H9 (cell line): ENCODE data around the gene FNDC3B. TPM values are rescaled to one million over a fixed set of nuclear protein-coding genes. Genes with fewer than 3 reads are reported as not detected.
A peak's percentile ranks its signal among the peaks of the same experiment; 100 is the strongest.

Experiments used
- DNase-seq: peaks from one replicate; pipeline ENCODE4 v3.0.0-alpha.2; 2017
- H2AFZ ChIP-seq: one replicate; pipeline ENCODE4 v1.6.1; 2013; ENCODE audit warnings: mild to moderate bottlenecking, low read length, control low read depth, moderate library complexity
- H2AK5ac ChIP-seq: 2 replicates; pipeline ENCODE4 v1.6.1; 2013; ENCODE audit warnings: low read length, control low read depth, mixed read lengths; ENCODE audit not compliant: insufficient read length
- H2BK120ac ChIP-seq: one replicate; pipeline ENCODE4 v1.6.1; 2013; ENCODE audit warnings: low read depth, mild to moderate bottlenecking, low read length, control low read depth, inconsistent platforms; ENCODE audit not compliant: poor library complexity, severe bottlenecking
- H2BK12ac ChIP-seq: 2 replicates; pipeline ENCODE4 v1.6.1; 2013; ENCODE audit warnings: low read length, control low read depth, mixed read lengths, low read depth; ENCODE audit not compliant: insufficient read length
- H2BK15ac ChIP-seq: 2 replicates; pipeline ENCODE4 v1.6.1; 2013; ENCODE audit warnings: low read depth, low read length, control low read depth
- H2BK20ac ChIP-seq: one replicate; pipeline ENCODE4 v1.6.1; 2013; ENCODE audit warnings: low read depth, mild to moderate bottlenecking, low read length, control low read depth, inconsistent platforms; ENCODE audit not compliant: poor library complexity, severe bottlenecking
- H2BK5ac ChIP-seq: 2 replicates; pipeline ENCODE4 v1.6.1; 2013; ENCODE audit warnings: low read length, control low read depth, mixed read lengths; ENCODE audit not compliant: insufficient read length
- H3K14ac ChIP-seq: 2 replicates; pipeline ENCODE4 v1.6.1; 2013; ENCODE audit warnings: low read length, control low read depth; ENCODE audit not compliant: insufficient read depth
- H3K18ac ChIP-seq: 2 replicates; pipeline ENCODE4 v1.6.1; 2013; ENCODE audit warnings: low read depth, mild to moderate bottlenecking, mixed read lengths, low read length, control low read depth; ENCODE audit not compliant: insufficient read length
- H3K23ac ChIP-seq: 2 replicates; pipeline ENCODE4 v1.6.1; 2013; ENCODE audit warnings: low read length, control low read depth, mixed read lengths, low read depth; ENCODE audit not compliant: insufficient read length
- H3K23me2 ChIP-seq: 2 replicates; pipeline ENCODE4 v1.6.1; 2013; ENCODE audit warnings: low read depth, mild to moderate bottlenecking, mixed read lengths, low read length, control low read depth; ENCODE audit not compliant: insufficient read length, poor library complexity, severe bottlenecking
- H3K27ac ChIP-seq: 2 replicates; pipeline ENCODE4 v1.5.1; 2013; ENCODE audit warnings: low read length, control low read depth, mixed read lengths, low read depth; ENCODE audit not compliant: insufficient read length
- H3K27me3 ChIP-seq: 2 replicates; pipeline ENCODE4 v1.6.1; 2013; ENCODE audit warnings: low read length, control low read depth, inconsistent platforms; ENCODE audit not compliant: insufficient read depth
- H3K4ac ChIP-seq: 2 replicates; pipeline ENCODE4 v1.6.1; 2013; ENCODE audit warnings: low read depth, mild to moderate bottlenecking, control low read depth, inconsistent platforms, low read length, moderate library complexity
- H3K4me1 ChIP-seq: 2 replicates; pipeline ENCODE4 v1.6.1; 2013; ENCODE audit warnings: low read length, control low read depth, inconsistent platforms; ENCODE audit not compliant: insufficient read depth
- H3K4me2 ChIP-seq: 2 replicates; pipeline ENCODE4 v1.6.1; 2013; ENCODE audit warnings: low read length, control low read depth, mixed read lengths; ENCODE audit not compliant: insufficient read length, insufficient read depth
- H3K56ac ChIP-seq: 2 replicates; pipeline ENCODE4 v1.6.1; 2013; ENCODE audit warnings: low read depth, mild to moderate bottlenecking, mixed read lengths, low read length, control low read depth; ENCODE audit not compliant: insufficient read length
- H3K79me1 ChIP-seq: 2 replicates; pipeline ENCODE4 v1.6.1; 2013; ENCODE audit warnings: low read depth, mild to moderate bottlenecking, moderate library complexity, low read length, control low read depth, inconsistent platforms; ENCODE audit not compliant: insufficient read depth, poor library complexity, severe bottlenecking
- H3K79me2 ChIP-seq: 2 replicates; pipeline ENCODE4 v1.6.1; 2013; ENCODE audit warnings: low read length, control low read depth, inconsistent platforms; ENCODE audit not compliant: insufficient read depth
- H3K9ac ChIP-seq: 2 replicates; pipeline ENCODE4 v1.6.1; 2013; ENCODE audit warnings: low read length, control low read depth, mixed read lengths; ENCODE audit not compliant: insufficient read length; ENCODE audit errors: extremely low read depth
- H3K9me3 ChIP-seq: one replicate; pipeline ENCODE4 v1.6.1; 2013; ENCODE audit warnings: low read depth, low read length, inconsistent platforms; ENCODE audit not compliant: control insufficient read depth
- H3T11ph ChIP-seq: one replicate; pipeline ENCODE4 v1.6.1; 2013; ENCODE audit warnings: mild to moderate bottlenecking, low read length, control low read depth, inconsistent platforms
- H4K20me1 ChIP-seq: one replicate; pipeline ENCODE4 v1.6.1; 2013; ENCODE audit not compliant: control insufficient read depth, insufficient read length, insufficient read depth
- H4K5ac ChIP-seq: 2 replicates; pipeline ENCODE4 v1.6.1; 2013; ENCODE audit warnings: low read depth, mild to moderate bottlenecking, mixed read lengths, low read length, control low read depth; ENCODE audit not compliant: insufficient read length
- H4K8ac ChIP-seq: replicated peaks from 2 replicates; pipeline ENCODE4 v1.6.1; 2013; ENCODE audit warnings: low read length, control low read depth, mixed read lengths, low read depth; ENCODE audit not compliant: insufficient read length
- H4K91ac ChIP-seq: 2 replicates; pipeline ENCODE4 v1.6.1; 2013; ENCODE audit warnings: low read depth, mild to moderate bottlenecking, moderate library complexity, mixed read lengths, low read length, control low read depth; ENCODE audit not compliant: insufficient read length
- H3K27ac Mint-ChIP-seq, 3 experiments: 2 replicates in 2 of 3; 3 replicates in 1 of 3; pipeline ENCODE4 v1.8.0; 2020 to 2021; ENCODE audit warnings: mixed read lengths in 3 of 3, mild to moderate bottlenecking in 1 of 3, moderate library complexity in 1 of 3
- H3K27me3 Mint-ChIP-seq: 2 replicates; pipeline ENCODE4 v1.8.0; 2021; ENCODE audit warnings: low read depth, mild to moderate bottlenecking, moderate library complexity, mixed read lengths
- H3K36me3 Mint-ChIP-seq, 3 experiments: 2 replicates in 2 of 3; 3 replicates in 1 of 3; pipeline ENCODE4 v1.8.0; 2020 to 2021; ENCODE audit warnings: low read depth in 3 of 3, mixed read lengths in 3 of 3; ENCODE audit not compliant: insufficient read depth in 1 of 3
- H3K4me1 Mint-ChIP-seq, 2 experiments: 2 replicates each; pipeline ENCODE4 v1.8.0; 2020; ENCODE audit warnings: mixed read lengths in 2 of 2
- H3K4me3 Mint-ChIP-seq, 2 experiments: 2 replicates in 1 of 2; 3 replicates in 1 of 2; pipeline ENCODE4 v1.8.0; 2020 to 2021; ENCODE audit warnings: mild to moderate bottlenecking in 2 of 2, mixed read lengths in 2 of 2, moderate library complexity in 1 of 2
- H3K9me3 Mint-ChIP-seq, 2 experiments: 2 replicates in 1 of 2; 3 replicates in 1 of 2; pipeline ENCODE4 v1.8.0; 2020; ENCODE audit warnings: mild to moderate bottlenecking in 2 of 2, mixed read lengths in 2 of 2, moderate library complexity in 1 of 2
- WGBS: extraction: QIAGEN DNeasy Blood & Tissue Kit; methylation state at CpG from one replicate; pipeline ENCODE4 v1.1.7; 2013; ENCODE audit warnings: missing lambda C conversion rate, low lambda C conversion rate, mixed read lengths; ENCODE audit not compliant: insufficient read length; ENCODE audit errors: extremely low coverage; 5-methylcytosine and 5-hydroxymethylcytosine counted together
- total RNA-seq: library from RNA; stranded (reverse); gene quantifications from 2 replicates; pipeline ENCODE4 v1.2.1, GENCODE V29; 2021
- TF ChIP-seq, protein P1 (sequence below): fragments of 200-600 bp; sonication (generic); conservative IDR thresholded peaks from 3 replicates; pipeline ENCODE4 v1.8.0; 2021; ENCODE audit warnings: antibody characterized with exemption, mild to moderate bottlenecking

Gene FNDC3B
- total RNA-seq, 1 experiment from 2014 or later, result 43.8 TPM

DNA sequence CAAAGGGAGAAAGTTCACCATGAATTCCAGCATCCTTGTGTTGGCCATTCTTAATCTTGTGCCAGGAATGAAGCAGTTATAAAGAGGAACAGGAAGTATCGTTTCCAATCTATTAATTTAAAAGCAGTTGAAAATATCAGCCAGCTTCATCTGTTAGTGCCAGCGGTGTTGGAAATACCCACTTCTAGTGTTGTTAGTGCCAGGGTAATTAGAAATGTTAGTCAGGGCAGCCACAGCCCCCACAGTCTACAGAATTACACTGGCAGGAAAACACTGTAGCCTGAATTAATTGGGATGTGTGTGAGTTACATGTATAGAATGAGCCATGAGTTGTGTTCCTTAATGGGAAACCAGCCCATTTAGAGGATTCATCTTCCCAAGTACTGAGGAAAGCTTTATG is 281.1 kb downstream of the FNDC3B start:
- Histone ChIP-seq H3K27ac (no peak overlapping the region), H3K79me1 (no peaks in the 10 kb centered on the region), H4K20me1 (no peaks in the 10 kb centered on the region), H4K91ac (no peak overlapping the region), H3K18ac (no peak overlapping the region), H4K5ac (no peak overlapping the region), H2BK12ac (no peak overlapping the region), H3K56ac (no peak overlapping the region), H3T11ph (no peak overlapping the region), H3K9ac (no peak overlapping the region), H3K23me2 (no peaks in the 10 kb centered on the region), H3K4me2 (no peak overlapping the region), H3K79me2 (no peaks in the 10 kb centered on the region), H2BK15ac (no peak overlapping the region), H3K14ac (no peak overlapping the region), H3K4me1 (no peaks in the 10 kb centered on the region), H3K27me3 (no peaks in the 10 kb centered on the region), H3K23ac (no peak overlapping the region), H2AFZ (no peak overlapping the region), H2BK5ac (no peak overlapping the region), H3K9me3 (no peaks in the 10 kb centered on the region), H4K8ac (no peak overlapping the region), H2BK120ac (no peak overlapping the region), H3K4ac (no peak overlapping the region), H2BK20ac (no peak overlapping the region), H2AK5ac (no peak overlapping the region)
- Mint-ChIP-seq H3K27ac (peak overlapping the region; percentile 37 to 84 (median 65); a peak in 4 of 7 replicates), H3K9me3 (no peaks in the 10 kb centered on the region), H3K27me3 (no peaks in the 10 kb centered on the region; the same call in 1 of the 2 replicates), H3K4me3 (no peak overlapping the region), H3K36me3 (peaks cover 7 to 40% (median 31%) of the 10 kb centered on the region in 3 experiments; a peak in 6 of 7 replicates), H3K4me1 (peaks cover 2 to 3% of the 10 kb centered on the region in 2 experiments)
- no peak for DNase-seq
- WGBS, result no CpG with 5 or more reads among the region's 2 CpGs
- TF ChIP-seq, protein P1, sequence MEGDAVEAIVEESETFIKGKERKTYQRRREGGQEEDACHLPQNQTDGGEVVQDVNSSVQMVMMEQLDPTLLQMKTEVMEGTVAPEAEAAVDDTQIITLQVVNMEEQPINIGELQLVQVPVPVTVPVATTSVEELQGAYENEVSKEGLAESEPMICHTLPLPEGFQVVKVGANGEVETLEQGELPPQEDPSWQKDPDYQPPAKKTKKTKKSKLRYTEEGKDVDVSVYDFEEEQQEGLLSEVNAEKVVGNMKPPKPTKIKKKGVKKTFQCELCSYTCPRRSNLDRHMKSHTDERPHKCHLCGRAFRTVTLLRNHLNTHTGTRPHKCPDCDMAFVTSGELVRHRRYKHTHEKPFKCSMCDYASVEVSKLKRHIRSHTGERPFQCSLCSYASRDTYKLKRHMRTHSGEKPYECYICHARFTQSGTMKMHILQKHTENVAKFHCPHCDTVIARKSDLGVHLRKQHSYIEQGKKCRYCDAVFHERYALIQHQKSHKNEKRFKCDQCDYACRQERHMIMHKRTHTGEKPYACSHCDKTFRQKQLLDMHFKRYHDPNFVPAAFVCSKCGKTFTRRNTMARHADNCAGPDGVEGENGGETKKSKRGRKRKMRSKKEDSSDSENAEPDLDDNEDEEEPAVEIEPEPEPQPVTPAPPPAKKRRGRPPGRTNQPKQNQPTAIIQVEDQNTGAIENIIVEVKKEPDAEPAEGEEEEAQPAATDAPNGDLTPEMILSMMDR, result no peak
